ENCODE measurements around the gene FBXO48.

Gene FBXO48

DNA sequence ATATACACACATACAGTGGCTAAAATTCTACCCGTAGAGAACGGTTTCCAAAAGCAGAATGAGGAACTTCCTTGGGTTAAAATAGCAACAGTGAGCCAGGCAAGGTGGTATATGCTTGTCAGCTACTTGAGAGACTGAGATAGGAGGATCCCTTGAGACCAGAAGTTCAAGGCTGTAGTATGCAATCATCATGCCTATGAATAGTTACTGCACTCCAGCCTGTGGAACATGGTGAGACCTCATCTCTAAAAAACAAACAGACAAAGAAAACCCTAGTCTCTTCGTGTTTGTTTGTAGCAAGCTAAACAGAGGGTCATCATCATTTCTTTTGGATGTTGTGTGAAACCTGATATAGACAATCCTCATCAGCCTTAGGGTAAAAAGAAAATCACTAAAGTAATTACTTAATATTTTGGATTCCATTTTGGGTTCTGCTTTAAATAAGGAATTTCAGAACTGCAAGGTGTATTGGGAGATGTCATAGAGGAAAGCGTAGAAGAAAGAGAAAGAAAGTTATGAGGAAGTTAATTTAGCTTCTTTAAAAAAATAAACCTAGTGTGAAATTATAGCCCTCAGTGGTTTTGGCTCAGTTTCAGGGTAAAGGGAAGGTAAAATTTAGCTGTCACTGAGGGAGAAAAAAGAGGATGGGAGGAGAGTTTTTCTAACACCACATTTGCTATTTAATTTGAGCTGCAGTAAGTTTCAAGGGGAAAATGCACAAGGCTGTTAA lies 55.5 kb downstream of the FBXO48 start:
- DNase-seq (ENCODE audit: low read depth): no peak
